GM12874 (cell line): ENCODE results near the gene GAB2.

Source experiments
- CTCF ChIP-seq: IDR thresholded peaks from 2 replicates; pipeline ENCODE4 v1.5.1; 2011; ENCODE audit warnings: low read depth, mild to moderate bottlenecking, control low read depth, low read length, moderate library complexity; ENCODE audit not compliant: insufficient read depth

Gene GAB2

GRCh38 chr11:78451371-78452150 lies 33.9 kb upstream of the GAB2 start:
- no peak for TF ChIP-seq CTCF

GRCh38 chr11:78450866-78451265 lies 33.2 kb upstream of the GAB2 start:
- TF ChIP-seq CTCF = no peak

GRCh38 chr11:78449866-78450265 lies 32.2 kb upstream of the GAB2 start:
- no peak for TF ChIP-seq CTCF

GRCh38 chr11:78446210-78446609 lies 28.6 kb upstream of the GAB2 start:
- TF ChIP-seq CTCF = no peak

GRCh38 chr11:78444726-78445125 lies 27.1 kb upstream of the GAB2 start:
- TF ChIP-seq CTCF = no peak

GRCh38 chr11:78441956-78442355 lies 24.3 kb upstream of the GAB2 start:
- no peak for TF ChIP-seq CTCF

GRCh38 chr11:78438298-78438975 lies 20.8 kb upstream of the GAB2 start:
- TF ChIP-seq CTCF = no peak
